ENCODE measurements around the gene SSTR3.

DNA sequence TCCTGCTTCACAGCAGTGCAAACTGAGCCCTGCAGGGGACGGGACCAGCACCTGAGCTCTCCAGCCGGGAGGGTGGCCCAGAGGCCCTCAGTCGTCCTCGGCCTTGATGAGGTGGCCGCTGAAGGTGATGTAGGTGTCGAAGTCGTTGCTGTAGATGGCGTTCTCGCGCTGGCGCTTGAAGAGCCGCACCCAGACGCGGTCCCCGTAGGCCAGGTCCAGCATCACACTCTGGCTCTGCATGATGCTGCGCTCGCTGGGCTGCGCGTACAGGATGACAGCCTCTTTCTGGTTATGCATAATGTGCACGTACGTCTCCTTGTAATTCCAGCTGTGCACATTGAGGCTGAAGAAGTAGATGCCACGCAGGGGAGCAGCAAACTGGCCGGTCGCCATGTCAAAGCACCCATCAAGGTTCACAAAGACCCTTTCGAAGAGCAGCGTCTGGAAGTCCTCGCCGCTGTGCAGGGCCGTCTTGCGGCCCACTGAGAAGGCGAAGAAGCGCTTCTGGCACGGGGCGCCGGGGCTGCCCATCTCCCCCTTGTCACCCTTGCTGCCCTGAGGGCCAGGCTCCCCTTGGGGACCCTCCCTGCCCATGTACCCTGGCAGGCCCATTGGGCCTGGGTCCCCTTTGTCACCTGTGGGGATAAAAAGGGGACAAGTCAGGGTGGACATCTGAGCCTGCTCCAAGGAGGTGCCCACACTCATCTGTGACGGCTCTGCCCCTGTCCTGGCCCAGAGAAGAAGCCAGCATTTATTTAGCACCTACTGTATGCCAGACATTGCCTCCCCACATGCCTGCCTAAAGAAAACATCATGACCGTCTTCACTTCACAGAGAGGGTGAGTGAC, 30.0 kb downstream of the SSTR3 start:
- TF ChIP-seq, protein P1, sequence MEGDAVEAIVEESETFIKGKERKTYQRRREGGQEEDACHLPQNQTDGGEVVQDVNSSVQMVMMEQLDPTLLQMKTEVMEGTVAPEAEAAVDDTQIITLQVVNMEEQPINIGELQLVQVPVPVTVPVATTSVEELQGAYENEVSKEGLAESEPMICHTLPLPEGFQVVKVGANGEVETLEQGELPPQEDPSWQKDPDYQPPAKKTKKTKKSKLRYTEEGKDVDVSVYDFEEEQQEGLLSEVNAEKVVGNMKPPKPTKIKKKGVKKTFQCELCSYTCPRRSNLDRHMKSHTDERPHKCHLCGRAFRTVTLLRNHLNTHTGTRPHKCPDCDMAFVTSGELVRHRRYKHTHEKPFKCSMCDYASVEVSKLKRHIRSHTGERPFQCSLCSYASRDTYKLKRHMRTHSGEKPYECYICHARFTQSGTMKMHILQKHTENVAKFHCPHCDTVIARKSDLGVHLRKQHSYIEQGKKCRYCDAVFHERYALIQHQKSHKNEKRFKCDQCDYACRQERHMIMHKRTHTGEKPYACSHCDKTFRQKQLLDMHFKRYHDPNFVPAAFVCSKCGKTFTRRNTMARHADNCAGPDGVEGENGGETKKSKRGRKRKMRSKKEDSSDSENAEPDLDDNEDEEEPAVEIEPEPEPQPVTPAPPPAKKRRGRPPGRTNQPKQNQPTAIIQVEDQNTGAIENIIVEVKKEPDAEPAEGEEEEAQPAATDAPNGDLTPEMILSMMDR (IDR thresholded peaks at IDR 0.05 in 2 of 3, conservative IDR thresholded peaks at IDR 0.05 in 1 of 3; ENCODE audit: control insufficient read depth in 2 of 3, extremely low read depth in 1 of 3, insufficient read depth in 1 of 3, low read depth in 3 of 3, low read length in 3 of 3): no peak
- TF ChIP-seq CHD1 (IDR thresholded peaks at IDR 0.05; ENCODE audit: low read depth, low read length) (no peak), BHLHE40 (IDR thresholded peaks at IDR 0.05; ENCODE audit: borderline replicate concordance in 1 of 2, low read depth in 2 of 2, low read length in 1 of 2) (no peak), EZH2 (IDR thresholded peaks at IDR 0.05; ENCODE audit: borderline replicate concordance, control insufficient read depth, low read depth, low read length) (no peak), MTA3 (IDR thresholded peaks at IDR 0.05; ENCODE audit: borderline replicate concordance, low read length) (no peak), YY1 (IDR thresholded peaks at IDR 0.05; ENCODE audit: low read depth, low read length) (no peak), POLR2A (IDR thresholded peaks at IDR 0.05; ENCODE audit: low read depth, low read length) (no peak), CREM (IDR thresholded peaks at IDR 0.05; ENCODE audit: low read depth) (no peak)
- TF ChIP-seq, protein P2, sequence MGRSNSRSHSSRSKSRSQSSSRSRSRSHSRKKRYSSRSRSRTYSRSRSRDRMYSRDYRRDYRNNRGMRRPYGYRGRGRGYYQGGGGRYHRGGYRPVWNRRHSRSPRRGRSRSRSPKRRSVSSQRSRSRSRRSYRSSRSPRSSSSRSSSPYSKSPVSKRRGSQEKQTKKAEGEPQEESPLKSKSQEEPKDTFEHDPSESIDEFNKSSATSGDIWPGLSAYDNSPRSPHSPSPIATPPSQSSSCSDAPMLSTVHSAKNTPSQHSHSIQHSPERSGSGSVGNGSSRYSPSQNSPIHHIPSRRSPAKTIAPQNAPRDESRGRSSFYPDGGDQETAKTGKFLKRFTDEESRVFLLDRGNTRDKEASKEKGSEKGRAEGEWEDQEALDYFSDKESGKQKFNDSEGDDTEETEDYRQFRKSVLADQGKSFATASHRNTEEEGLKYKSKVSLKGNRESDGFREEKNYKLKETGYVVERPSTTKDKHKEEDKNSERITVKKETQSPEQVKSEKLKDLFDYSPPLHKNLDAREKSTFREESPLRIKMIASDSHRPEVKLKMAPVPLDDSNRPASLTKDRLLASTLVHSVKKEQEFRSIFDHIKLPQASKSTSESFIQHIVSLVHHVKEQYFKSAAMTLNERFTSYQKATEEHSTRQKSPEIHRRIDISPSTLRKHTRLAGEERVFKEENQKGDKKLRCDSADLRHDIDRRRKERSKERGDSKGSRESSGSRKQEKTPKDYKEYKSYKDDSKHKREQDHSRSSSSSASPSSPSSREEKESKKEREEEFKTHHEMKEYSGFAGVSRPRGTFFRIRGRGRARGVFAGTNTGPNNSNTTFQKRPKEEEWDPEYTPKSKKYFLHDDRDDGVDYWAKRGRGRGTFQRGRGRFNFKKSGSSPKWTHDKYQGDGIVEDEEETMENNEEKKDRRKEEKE (IDR thresholded peaks at IDR 0.05): no peak
- TF ChIP-seq, protein P3, sequence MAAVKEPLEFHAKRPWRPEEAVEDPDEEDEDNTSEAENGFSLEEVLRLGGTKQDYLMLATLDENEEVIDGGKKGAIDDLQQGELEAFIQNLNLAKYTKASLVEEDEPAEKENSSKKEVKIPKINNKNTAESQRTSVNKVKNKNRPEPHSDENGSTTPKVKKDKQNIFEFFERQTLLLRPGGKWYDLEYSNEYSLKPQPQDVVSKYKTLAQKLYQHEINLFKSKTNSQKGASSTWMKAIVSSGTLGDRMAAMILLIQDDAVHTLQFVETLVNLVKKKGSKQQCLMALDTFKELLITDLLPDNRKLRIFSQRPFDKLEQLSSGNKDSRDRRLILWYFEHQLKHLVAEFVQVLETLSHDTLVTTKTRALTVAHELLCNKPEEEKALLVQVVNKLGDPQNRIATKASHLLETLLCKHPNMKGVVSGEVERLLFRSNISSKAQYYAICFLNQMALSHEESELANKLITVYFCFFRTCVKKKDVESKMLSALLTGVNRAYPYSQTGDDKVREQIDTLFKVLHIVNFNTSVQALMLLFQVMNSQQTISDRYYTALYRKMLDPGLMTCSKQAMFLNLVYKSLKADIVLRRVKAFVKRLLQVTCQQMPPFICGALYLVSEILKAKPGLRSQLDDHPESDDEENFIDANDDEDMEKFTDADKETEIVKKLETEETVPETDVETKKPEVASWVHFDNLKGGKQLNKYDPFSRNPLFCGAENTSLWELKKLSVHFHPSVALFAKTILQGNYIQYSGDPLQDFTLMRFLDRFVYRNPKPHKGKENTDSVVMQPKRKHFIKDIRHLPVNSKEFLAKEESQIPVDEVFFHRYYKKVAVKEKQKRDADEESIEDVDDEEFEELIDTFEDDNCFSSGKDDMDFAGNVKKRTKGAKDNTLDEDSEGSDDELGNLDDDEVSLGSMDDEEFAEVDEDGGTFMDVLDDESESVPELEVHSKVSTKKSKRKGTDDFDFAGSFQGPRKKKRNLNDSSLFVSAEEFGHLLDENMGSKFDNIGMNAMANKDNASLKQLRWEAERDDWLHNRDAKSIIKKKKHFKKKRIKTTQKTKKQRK (IDR thresholded peaks at IDR 0.05; ENCODE audit: low read depth, low read length): no peak

Measured in GM12878 (cell line).